CD4-positive, alpha-beta T cell treated with Interleukin-6 for 4 hours (primary cell): ENCODE data around the gene HS6ST2.

Experiments
- DNase-seq: peaks from one replicate; pipeline ENCODE4 v3.0.0-alpha.2; 2020; ENCODE audit warnings: mixed read lengths

HS6ST2 gene

DNA sequence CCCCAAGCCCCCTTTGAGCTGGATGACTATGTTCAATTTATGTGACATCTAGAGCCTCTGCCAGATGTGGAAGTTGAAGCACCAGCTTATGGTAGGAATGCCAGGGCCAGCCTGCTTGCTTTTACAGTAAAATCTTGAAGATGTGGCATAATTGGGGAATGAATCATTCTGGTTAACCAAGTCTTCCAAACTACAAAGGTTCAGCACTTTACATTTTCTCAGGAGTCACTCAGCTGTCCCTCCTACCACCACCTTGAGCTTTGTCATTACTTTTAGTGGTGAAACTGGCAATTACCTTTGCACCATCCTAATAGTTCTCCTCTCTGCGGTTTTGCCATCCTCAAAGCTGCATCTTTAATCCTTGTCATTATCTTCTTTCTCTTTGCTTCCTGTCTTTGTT is 172.2 kb downstream of the HS6ST2 start:
- DNase-seq = no peak

DNA sequence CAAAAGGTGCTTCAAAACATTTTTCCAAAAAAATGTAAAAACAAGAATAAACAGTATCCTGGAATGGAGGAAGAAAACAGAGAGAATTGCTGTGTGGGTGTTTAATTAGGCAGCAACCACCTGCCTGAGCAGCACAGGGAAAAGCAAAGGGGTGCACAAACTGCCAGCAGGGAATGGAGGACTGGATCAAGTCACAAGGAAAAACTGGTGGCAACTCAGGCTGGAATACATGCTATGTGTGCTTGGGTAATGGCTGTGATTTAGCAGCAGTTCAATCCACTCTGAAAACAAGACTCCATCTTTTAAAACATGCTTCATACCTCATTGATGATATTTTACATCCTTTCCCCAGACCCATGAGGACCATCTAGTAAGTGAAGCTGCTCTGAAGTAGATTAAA is 179.5 kb downstream of the HS6ST2 start:
- DNase-seq = no peak

DNA sequence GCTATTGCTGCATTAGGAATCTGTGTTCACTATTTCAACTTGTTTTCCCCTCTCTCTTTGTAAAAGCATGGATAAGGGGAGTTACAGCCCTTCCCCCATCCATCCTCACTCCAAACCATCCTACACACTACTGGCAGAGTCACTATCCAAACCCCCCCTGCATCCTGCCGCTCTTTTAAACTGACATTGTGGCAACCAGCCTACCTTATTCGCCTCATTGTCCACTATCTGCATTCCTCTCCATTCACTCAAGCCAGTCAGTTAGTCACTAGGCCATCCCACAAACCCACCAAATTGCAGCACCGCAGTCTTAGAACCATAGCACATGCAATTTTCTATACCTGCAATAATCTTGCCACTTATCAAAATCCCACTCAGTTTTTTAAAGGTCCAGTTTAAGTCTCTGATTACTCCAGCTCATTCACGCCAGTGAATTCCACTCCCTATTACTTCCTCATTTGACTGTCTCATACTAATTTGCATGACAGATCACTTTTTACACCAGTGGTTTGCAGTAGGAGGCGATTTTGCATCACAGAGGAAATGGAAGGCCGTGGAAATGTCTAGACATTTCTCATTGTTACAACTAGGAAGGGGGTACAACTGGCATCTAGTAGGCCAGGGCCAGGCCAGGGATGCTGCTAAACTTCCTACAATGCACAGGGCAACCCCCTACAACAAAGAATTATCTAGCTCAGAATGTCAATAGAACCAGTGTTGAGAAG is 181.8 kb downstream of the HS6ST2 start:
- no peak for DNase-seq

DNA sequence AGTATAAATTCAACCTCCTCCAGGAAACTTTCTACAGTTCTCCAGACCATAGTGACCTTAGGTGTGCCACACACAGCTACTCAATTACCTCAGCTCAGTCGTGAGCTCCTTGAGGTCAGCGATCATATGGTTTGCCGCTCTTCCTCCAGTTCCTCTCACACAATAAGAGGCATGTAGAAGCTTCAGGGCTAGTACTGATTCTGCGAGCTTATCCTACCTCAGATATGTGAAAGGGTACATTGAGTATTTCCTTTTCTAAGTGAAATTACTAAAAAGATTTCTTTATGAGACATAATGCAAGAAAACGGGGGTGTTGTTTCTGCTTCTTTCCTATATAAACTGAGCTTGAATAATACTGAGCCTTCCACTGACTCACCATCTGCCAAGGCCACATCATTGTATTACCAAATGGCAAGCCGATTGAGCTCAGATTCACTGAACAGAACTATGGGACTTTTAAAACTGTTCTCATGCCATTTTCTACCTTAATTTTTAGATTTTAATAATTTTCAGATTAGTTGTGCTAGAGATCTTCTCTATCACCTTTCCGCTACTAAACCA is 183.1 kb downstream of the HS6ST2 start:
- DNase-seq = no peak

DNA sequence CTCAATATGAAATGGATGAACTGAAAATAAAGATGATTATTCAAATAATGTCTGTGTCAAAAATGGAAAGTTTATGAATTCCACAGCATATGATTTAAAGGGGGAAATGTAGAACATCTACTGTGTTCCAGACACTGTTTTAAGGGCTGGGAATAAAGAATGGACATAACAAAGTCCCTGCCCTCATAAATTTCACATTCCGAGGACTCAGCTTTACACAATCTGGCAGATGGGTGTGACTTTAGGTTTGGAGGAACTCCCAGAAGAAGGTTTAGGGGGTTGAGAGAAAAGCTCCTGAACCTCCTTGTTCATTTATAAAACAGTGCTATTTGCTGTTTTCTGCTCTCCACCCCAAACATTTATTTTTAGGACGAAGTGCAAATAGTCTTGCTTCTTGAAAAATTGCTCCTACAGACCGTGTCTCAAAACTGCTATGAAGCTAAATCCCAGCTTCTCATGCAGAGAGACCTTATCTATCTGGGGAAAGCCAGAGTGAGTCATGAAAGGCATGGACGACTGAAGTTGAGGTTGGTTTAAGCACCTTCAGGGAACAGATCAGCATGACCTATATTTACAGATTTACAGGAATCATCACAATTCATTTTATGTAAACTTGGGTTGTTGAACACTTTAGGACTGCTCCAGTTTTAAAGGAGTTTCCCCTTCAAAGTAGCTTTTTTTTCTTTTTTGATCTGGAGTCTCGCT is 184.3 kb downstream of the HS6ST2 start:
- DNase-seq = no peak

DNA sequence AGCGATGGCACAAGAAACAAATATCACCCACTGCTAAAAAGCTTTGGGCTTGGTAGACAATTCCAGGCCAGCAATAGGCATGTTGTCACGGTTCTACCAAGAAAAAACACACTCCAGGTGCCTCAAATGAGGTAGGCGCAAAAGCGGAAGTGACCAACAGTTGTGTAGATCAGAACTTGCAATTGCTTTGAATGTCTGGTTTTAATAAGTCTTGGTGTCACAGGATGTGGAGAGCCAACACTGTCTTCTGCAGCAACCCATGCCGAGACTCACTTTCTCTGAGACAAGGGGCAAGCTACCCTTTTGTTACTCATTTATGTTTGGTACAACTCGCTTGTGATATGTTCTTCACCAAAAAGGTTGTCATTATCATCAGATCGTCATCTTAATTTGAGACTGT is 188.8 kb downstream of the HS6ST2 start:
- no peak for DNase-seq

DNA sequence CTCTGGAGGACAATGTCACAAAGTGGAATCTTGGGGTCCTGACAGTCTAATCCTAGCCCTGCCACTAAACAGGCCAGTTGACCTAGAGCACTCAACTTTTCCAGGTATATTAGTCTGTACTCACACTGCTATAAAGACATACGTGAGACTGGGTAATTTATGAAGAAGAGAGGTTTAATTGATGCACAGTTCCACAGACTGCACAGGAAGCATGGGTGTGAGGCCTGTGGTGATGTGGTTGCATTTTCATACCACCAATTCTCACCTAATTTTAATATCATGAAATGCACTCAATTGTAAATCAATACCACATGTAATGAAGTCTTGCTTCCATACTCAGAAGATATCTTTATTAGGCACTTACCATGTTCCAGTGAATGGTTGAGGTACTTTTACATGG is 192.0 kb downstream of the HS6ST2 start:
- no peak for DNase-seq

DNA sequence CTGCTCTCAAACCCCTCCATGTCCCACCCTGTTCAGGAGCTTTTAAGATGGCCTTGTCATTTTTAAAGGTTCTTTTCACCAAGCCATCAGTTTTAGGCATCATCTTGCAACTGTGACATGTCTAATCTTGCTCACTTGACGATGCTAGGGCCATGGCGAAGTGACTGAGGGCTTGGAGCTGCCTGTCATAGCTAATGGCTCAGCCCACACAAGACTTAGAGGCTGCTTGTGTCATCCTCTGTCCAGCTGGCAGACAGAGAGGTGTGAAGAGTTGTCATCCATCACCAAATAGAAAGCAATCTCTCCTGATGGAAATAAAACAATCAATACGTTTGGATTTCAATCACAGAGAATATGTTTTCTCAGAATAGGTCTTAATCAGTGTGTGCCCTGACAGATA is 194.9 kb downstream of the HS6ST2 start:
- no peak for DNase-seq

DNA sequence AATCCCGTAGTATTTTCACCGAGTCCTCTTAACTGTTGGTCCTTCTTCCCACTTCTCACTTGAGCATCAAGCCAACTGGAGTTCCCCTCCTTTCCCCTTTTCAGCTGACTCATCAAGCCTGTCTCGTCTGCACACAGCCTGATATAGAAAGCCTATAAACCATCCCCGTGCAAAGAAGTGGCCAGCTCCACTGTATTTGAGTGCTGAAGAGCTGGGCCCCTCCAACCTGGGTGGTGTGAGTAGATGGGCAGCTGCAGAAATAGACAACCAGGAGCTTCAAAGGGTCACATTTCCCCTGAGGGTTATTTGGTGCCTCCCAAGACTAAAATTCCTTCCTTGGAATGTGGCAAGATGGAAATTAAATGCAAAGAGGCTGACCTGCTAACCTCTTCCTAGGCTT is 199.7 kb downstream of the HS6ST2 start:
- DNase-seq = no peak

DNA sequence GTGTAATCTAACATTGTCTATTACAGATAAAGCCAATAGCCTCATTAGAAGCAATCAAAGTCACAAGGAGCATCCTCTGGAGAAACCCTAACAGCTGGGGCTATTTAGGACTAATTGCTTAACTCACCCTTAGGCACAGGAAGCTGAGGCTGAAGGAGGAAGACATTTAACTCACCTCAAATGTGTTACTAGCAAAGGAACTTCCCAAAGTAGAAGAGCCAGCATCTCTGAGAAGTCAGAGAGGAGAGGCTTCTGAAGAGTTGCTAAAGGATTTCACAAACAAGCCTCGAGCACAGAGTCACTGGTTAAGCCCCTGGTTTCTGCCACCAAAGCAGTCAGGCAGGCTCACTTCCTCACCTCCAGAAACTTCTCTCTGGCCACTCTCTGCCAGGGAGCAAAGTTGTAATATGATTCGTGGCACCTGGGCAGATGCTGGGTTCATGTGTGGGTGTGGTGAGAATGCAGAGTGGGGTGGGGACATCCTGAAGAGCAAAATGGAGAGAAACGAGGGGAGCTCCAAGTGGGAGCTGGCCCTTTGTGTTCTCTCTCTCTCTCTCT is 201.3 kb downstream of the HS6ST2 start:
- no peak for DNase-seq

DNA sequence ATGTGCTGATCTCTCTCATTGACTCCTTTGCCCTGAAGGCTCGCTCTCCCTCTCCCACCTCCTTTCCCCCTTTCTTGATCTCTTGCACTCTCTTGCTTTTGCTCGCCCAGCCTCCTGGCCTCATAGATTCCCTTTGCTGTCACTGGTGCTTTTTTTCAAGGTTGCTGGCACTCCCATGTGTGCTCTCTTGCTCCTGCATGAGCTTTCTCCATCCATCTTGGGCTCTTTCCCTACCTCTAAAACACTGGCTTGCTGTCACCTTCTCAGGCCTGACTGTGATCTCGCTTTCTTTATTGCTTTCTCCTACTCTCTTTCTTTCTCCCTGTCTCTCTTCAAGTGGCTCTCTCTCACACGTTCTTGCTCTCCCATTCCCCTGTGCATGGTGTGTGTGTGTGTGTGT is 202.0 kb downstream of the HS6ST2 start:
- DNase-seq = no peak

DNA sequence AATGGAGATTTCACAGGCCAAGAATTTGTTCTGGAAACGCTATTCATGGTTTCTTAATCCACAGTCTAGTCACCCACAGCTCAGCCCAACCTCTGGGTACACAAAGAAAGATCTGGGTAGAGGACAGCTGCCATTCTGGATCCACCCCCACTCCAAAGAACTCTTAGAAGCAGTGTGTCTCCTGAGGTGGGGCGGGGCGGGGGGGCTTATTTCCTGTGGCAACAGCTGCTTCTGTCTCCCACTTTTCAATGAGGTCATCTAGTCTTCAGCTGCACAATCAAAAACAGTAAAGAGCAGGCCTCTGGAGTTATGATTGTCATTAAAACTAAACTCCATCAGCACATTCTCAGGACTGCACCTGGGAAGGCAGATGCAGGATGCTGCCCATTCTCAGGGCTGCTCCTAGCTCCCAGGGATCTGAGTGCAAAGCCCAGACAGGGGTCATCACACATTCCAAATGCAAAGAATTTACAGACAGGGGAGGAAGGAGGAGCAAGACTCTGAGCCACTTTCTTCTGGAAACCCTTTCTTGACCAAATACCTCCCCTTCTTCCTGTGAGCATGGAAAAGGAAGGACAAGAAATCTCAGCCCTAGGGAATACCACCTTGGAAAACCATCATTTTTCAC is 207.3 kb downstream of the HS6ST2 start:
- no peak for DNase-seq

DNA sequence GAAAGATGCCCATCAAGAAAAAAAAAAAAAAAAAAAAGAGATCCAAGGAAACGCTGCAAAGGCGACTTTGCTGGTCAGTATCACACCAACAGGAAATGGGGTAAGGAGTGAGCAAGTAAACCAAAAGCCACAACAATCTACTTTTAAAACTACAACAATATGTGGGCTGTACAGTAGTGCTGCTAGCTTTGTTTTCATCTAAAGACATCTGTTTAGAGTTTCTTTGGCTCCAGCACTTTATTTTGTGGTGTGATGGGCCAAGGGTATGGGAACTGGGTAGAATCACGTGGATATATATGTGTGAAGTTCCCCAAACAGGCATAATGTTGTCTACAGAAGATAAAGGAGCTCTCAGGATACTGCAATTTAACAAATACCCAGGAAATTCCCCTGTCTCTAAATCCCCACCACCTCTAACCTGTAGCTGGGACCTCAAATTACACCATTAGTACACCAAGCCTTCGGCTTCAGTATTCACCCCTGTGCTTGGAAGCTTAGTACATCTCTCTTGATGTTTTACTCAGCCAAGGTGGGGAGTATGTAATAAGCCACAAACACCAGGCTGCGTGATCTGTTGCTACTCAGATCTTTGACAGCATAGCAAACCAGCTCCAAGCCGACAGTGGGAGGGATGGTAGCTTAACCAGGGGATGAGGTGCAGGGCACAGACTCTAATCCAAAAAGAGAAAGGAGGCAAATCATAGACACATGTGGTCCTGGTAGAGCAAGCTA is 207.9 kb downstream of the HS6ST2 start:
- DNase-seq = no peak

DNA sequence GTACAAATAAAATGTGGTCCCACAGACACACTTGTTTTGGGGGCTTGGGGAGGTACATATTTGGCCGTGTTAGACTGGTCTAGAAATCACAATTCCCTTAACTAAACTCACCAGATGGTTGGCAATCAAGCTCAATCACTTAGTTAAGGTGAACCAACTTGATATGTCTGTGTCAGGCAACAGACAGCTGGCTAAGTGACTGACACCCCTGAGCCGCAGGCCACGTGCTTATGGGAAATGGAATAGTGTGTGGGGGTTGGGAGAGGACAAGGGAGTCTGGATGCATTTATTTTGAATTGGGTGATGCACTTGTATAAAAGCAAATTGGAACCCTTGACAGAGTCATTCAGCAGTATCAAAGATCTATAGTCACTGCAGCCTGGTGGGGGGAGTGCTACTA is 209.0 kb downstream of the HS6ST2 start:
- no peak for DNase-seq

DNA sequence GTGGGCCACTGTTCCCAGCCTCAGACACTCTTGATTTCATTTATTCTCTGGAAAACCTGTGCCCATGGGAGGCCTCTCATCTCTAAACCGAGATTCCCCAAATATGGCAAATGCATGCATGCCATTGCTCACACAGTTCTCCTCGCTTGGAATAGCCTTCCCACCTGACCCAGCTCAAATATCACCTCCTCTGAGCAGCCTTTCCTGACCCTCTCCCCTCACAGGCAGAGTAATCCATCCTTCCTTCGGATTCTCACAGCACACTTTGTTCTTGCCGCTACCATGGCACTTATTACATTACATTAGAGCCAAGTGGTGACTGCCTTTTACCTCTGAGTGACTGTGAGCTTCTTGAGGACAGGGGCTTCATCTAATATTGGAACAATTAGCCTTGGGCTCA is 209.5 kb downstream of the HS6ST2 start:
- no peak for DNase-seq

DNA sequence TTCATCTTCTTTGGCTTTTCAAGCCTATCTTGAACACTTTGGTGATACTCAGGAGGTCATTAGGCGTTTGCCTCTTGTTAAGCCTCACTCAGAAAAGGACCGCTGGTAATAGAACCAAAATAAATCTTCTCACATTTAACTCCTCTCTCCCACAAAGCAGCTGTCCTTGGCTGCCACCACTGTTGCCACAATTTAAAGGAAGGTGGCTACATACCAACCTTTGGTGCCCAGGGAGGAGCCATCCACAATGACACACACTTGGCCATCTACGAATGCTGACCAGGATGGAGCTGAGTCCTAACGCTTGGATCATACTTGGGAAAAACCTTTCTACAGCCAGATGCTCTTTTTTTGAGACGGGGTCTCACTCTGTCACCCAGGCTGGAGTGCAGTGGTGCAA is 210.2 kb downstream of the HS6ST2 start:
- DNase-seq = no peak

DNA sequence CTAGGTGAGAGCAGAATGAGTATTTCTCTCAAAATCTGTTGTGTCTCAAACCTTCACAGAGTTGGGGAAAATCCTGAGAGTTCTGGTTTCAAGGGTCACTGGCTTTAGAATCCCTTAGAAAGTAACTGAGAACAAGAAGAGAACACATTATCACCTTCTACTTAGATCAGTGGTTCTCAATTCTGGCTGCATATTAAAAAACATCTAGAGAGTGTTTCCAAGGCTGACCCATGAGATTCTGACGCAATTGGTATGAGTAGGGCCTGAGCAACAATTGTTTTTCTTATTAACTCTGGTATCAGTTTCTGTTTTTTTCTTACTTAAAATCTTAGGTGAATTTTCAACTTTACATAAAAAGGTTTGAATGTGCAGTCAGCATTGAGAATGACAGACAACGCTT is 212.8 kb downstream of the HS6ST2 start:
- DNase-seq = no peak

DNA sequence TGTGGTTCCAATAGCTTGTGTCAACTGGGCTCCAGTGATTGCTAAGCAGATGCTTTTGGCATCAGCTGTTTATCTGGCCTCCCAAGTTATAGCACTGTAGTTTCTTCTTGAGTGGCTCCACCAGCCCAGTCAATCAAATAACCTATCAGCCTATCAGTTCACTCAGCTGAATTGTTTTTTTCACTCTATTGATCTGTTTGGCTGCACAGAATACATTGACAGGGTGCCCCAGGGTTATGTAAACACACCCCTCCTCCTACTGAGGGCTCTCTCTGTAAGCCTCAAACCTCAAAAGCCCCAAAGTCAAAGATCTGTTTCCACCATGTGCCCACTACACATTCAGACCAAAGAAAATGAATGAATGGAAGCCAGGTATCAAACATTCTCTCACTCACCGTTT is 214.0 kb downstream of the HS6ST2 start:
- no peak for DNase-seq

DNA sequence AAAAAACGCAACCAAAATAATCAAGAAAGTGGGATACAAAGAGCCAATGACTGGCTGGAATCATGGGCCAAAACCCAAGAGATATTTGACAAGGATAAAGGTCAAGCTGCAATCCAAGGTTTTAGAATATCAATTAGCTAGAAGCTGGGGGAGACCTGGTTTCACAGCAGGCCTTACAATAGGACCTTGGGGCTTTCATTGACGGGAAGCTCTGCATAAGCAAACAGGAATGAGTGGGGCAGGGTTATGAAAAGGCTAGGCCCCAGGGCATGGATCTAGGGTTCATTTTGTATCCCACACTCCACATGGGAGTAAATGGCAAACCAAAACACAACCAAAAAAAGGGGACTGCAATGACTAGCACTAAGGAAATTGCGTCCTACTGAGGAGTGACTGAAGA is 215.3 kb downstream of the HS6ST2 start:
- DNase-seq = no peak

DNA sequence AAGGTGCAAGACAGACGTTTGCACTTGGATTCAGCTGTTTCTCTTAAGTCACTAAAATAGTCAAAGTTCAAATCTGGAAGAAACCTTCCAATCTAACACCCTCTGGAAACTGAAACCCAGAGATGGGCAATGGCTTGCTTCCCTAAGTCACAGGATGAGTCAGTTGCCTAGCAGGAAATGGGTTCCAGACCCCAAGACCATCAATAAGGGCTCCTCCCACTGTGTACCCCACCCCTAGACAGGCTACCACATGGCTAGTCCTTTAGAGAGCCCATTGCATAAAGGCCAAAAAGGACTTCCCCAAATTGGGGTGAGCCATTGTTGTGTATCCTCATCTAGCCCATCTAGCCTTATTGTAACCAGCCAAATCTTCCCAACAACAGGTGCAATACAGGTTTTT is 216.2 kb downstream of the HS6ST2 start:
- no peak for DNase-seq

DNA sequence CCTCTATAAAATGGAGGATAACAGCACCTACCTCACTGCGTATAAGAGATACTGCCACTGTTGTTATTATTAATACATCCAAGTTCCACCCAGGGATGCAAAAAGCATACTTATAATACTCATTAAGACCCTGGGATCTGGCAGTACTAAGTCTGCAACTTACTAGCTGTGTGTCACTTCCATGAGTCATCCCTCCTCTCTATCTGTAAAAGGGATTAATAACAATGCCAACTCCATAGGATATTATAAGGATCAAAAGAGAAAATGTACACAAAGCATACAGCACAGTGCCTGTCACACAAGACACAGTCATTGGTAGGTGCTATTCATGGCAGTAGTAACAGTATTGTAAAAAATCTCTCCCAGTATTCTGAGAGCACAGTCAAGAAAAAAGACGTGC is 216.7 kb downstream of the HS6ST2 start:
- no peak for DNase-seq

DNA sequence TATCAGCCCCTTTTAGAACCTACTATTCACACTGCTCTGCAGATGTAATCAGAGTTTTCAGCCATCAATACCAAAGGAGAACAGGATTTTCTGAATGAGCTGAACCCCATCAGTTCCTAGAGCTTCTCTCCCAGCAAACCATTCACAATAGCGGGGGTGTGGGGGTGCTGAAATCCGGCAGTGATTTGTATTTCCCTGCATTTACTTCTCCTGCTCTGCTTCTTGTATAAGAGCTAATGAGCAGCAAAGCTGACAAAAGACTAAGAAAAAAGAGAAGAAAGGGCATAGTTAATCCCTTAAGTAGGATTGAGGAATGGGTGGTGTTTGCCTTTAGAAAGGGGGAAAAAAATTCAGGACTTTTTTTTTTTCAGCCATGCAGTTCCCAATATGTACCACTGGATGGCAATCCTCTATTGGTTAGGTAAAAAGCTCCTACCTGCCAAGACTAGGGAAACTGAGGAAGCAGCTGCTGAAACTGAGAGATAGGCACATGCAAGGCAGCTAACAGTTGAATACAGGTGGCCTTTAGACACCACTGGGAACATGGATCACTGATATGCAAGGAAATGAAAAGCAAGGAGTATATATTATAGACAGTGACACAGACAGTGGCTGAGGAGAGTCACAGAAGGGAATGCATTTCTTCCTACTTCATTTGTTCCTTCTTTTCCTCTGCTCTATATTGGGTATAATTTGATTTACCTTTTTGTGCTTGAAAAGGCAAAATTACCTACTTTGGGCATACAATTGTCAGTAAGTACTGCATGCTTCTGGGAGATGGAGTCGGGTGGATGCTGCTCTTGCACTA is 217.9 kb downstream of the HS6ST2 start:
- DNase-seq = no peak
